Smooth muscle cell (in vitro differentiated cells): ENCODE results near the gene ZFHX3. TPM values are rescaled to one million over a fixed set of nuclear protein-coding genes. Genes with fewer than 3 reads are reported as not detected.

Experiments used
- DNase-seq: peaks from one replicate; lab custom pipeline; 2025; ENCODE audit not compliant: unreplicated experiment; lab: John Stamatoyannopoulos, UW
- H2AFZ ChIP-seq: fragments of 200-600 bp; sonication (generic); 2 replicates; pipeline ENCODE4 v1.6.0; 2016; ENCODE audit warnings: antibody characterized with exemption, low read depth, mild to moderate bottlenecking
- H3F3A ChIP-seq: fragments of 200-600 bp; sonication (generic); 2 replicates; pipeline ENCODE4 v1.6.0; 2017; ENCODE audit warnings: antibody characterized with exemption, low read depth
- H3K27ac ChIP-seq: fragments of 200-600 bp; sonication (generic); 2 replicates; pipeline ENCODE4 v1.5.1; 2016; ENCODE audit warnings: low read depth, mild to moderate bottlenecking
- H3K27me3 ChIP-seq: fragments of 200-600 bp; sonication (generic); 2 replicates; pipeline ENCODE4 v1.6.1; 2016; ENCODE audit warnings: low read depth, mild to moderate bottlenecking
- H3K36me3 ChIP-seq: fragments of 200-600 bp; sonication (generic); 2 replicates; pipeline ENCODE4 v1.5.1; 2016; ENCODE audit warnings: low read depth
- H3K4me1 ChIP-seq: fragments of 200-600 bp; sonication (generic); 2 replicates; pipeline ENCODE4 v1.5.1; 2016; ENCODE audit warnings: low read depth
- H3K4me2 ChIP-seq: fragments of 200-600 bp; sonication (generic); 2 replicates; pipeline ENCODE4 v1.6.0; 2016; ENCODE audit warnings: mild to moderate bottlenecking
- H3K4me3 ChIP-seq: fragments of 200-600 bp; sonication (generic); 2 replicates; pipeline ENCODE4 v1.5.1; 2016; ENCODE audit warnings: mild to moderate bottlenecking
- H3K79me2 ChIP-seq: fragments of 200-600 bp; sonication (generic); 2 replicates; pipeline ENCODE4 v1.6.0; 2016; ENCODE audit warnings: low read depth, mild to moderate bottlenecking
- H3K9ac ChIP-seq: fragments of 200-600 bp; sonication (generic); 2 replicates; pipeline ENCODE4 v1.6.0; 2016; ENCODE audit warnings: low read depth
- H3K9me3 ChIP-seq: fragments of 200-600 bp; sonication (generic); replicated peaks from 2 replicates; pipeline ENCODE4 v1.5.1; 2016; ENCODE audit warnings: low read depth
- H4K20me1 ChIP-seq: fragments of 200-600 bp; sonication (generic); 2 replicates; pipeline ENCODE4 v1.6.0; 2016; ENCODE audit warnings: low read depth
- WGBS: methylation state at CpG from one replicate; pipeline ENCODE4 v1.1.7; 2016; ENCODE audit warnings: low lambda C conversion rate; 5-methylcytosine and 5-hydroxymethylcytosine counted together
- polyA plus RNA-seq: library from polyadenylated mRNA; unstranded; fragments of >200 nt; fragmentation: Nextera tagmentation; extraction: Ambion mirVana; gene quantifications from 2 replicates; pipeline ENCODE4 v1.2.1, GENCODE V29; 2016
- total RNA-seq: library from RNA; depleted of rRNA; stranded (reverse); fragments of >200 nt; gene quantifications from 2 replicates; pipeline ENCODE4 v1.2.3, GENCODE V29; 2014
- TF ChIP-seq, protein P1 (sequence below): fragments of 200-600 bp; sonication (generic); IDR thresholded peaks from 2 replicates; pipeline ENCODE4 v1.5.1; 2017; ENCODE audit warnings: borderline replicate concordance, mild to moderate bottlenecking, antibody characterized with exemption; ENCODE audit not compliant: insufficient read depth, poor library complexity, severe bottlenecking

The ZFHX3 gene
- total and polyA plus RNA-seq, 2 experiments from 2014 or later: 3.1 to 9.8 TPM

DNA sequence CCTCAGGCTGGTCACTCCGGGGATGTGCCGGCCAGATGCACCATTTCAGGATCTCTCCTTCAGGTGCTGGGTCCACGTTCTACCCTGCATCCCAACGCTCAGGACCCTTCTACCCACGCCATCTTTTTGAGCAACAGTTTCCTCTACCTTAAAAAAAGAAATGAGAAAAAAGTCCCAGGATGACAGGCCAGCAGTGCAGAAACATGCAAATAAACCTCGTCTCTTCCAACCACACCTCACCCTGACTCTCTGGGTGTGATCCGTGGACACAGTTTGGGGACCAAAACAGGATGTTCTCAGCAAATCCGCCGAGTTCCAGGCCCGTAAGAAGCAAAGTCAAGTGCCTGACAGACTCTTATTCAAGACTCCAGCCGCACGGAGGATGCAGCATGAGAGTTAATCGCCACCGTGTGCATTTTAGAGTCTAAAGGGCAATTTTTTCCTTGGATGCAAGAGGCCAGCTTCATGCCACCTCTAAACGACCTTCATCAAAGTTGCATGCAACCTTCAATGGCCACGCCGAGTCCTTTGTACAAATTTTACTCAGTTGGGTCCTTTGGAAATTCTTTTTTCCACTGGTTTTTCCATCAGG is 99.6 kb downstream of the ZFHX3 start:
- Histone ChIP-seq H3K79me2 (peaks cover 35% of the 10 kb centered on the region), H4K20me1 (peaks cover 81% of the 10 kb centered on the region), H3K36me3 (no peaks in the 10 kb centered on the region), H2AFZ (no peak overlapping the region), H3K4me1 (peaks cover 23% of the 10 kb centered on the region), H3K4me3 (no peak overlapping the region), H3K4me2 (no peak overlapping the region), H3F3A (peaks cover 2% of the 10 kb centered on the region), H3K9ac (no peak overlapping the region), H3K27me3 (no peaks in the 10 kb centered on the region), H3K27ac (no peak overlapping the region), H3K9me3 (no peaks in the 10 kb centered on the region)
- TF ChIP-seq, protein P1, sequence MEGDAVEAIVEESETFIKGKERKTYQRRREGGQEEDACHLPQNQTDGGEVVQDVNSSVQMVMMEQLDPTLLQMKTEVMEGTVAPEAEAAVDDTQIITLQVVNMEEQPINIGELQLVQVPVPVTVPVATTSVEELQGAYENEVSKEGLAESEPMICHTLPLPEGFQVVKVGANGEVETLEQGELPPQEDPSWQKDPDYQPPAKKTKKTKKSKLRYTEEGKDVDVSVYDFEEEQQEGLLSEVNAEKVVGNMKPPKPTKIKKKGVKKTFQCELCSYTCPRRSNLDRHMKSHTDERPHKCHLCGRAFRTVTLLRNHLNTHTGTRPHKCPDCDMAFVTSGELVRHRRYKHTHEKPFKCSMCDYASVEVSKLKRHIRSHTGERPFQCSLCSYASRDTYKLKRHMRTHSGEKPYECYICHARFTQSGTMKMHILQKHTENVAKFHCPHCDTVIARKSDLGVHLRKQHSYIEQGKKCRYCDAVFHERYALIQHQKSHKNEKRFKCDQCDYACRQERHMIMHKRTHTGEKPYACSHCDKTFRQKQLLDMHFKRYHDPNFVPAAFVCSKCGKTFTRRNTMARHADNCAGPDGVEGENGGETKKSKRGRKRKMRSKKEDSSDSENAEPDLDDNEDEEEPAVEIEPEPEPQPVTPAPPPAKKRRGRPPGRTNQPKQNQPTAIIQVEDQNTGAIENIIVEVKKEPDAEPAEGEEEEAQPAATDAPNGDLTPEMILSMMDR: no peak
- no peak for DNase-seq
- 95% methylated on average over 17 of the region's 17 CpGs for WGBS

DNA sequence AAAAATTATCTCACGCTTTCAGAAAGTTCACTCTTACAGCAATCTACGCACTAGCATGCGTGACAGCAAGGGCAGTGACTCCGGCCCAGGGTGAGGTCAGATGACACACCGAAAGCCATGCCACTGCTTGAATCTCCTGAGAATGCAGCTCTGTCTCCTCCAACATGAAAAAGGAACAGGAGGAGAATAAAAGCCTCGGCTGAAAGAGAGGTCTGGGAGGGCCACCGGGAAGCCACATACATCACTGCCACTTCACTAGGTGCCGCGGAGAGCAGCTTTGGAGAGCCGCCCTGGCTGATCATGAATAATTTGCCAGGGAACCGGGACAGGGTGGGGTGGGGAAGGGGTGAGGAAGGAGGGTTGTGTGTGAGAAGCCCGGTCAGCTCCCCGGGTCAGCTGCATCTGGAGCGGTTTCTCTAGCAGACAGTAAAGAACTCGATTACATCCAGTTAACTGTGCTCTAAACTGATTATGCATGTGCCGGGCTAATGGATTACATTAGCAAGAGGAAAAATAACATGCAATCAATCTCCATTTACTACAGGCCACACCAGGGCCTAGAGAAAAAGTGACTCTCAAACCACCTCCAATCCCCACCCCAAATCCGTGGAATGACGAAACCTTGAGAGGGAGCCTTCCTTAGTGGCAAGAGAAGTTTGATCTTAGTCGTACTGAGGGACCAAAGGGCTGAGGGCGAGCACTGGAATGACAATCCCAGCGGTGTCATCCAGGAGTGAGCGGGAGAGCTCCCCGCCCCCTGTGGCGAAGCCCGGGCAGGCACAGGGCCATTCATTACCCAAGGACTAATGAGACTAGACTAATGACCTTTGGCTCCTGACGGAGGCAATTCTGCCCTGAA is 100.3 kb downstream of the ZFHX3 start:
- Histone ChIP-seq H3K9ac (no peak overlapping the region), H3K4me1 (peaks cover 16% of the 10 kb centered on the region), H2AFZ (no peak overlapping the region), H3K27ac (no peak overlapping the region), H3K4me2 (no peak overlapping the region), H3K36me3 (no peaks in the 10 kb centered on the region), H3F3A (no peaks in the 10 kb centered on the region), H4K20me1 (peaks cover 74% of the 10 kb centered on the region), H3K79me2 (peaks cover 37% of the 10 kb centered on the region), H3K4me3 (no peak overlapping the region), H3K9me3 (no peaks in the 10 kb centered on the region), H3K27me3 (no peaks in the 10 kb centered on the region)
- no peak for DNase-seq
- 84% methylated on average over 26 of the region's 26 CpGs for WGBS
- TF ChIP-seq, protein P1: no peak

DNA sequence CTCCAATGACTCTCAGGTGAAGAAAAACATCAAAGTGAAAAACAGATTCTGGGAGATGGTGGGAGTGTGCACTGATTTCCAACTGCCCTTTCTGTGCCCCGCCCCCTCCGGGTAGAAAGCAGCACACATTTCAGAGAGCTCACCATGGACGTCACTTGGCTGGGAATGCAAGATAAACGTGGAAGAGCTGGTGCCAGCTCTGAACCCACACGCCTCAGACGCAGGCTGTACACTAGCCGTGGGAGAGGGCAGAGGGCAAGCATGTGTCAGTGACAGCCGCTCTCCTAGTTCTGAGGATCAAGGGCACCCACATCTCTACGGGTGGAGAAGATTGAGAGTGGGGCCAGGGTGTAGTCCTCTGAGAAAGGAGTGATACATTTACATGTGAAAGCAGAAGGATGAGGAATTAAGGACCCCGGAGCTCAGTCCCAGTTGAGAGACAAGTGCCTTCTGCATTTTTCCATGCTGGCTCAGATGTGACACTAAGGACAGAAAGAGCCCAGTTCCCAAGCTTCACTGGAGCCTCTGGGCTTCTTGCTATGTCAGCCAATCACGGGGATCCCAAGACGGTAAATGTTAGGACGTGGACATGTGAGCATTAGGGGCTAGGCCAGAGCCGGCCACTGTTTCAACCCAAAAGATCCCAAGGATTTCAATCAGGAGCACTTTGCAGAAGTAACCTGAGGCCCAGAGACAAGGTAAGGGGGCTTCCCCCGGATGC is 101.3 kb downstream of the ZFHX3 start:
- Histone ChIP-seq H3K27ac (no peak overlapping the region), H3K4me1 (peaks cover 11% of the 10 kb centered on the region), H3K79me2 (peaks cover 35% of the 10 kb centered on the region), H3K27me3 (no peaks in the 10 kb centered on the region), H3K36me3 (no peaks in the 10 kb centered on the region), H3F3A (no peaks in the 10 kb centered on the region), H3K4me3 (no peak overlapping the region), H2AFZ (no peak overlapping the region), H3K9ac (no peak overlapping the region), H4K20me1 (peaks cover 71% of the 10 kb centered on the region), H3K4me2 (no peak overlapping the region), H3K9me3 (no peaks in the 10 kb centered on the region)
- WGBS: 81% methylated on average over 15 of the region's 15 CpGs
- no peak for DNase-seq
- TF ChIP-seq, protein P1: no peak
